GM10847 (cell line): ENCODE results near the gene LITAF.

ENCODE experiments used
- POLR2A ChIP-seq: IDR thresholded peaks from 2 replicates; pipeline ENCODE4 v1.6.1; 2011; ENCODE audit not compliant: insufficient read length; ENCODE audit errors: extremely low read depth

Gene LITAF

GRCh38 chr16:11610121-11610505 is 23.4 kb upstream of the LITAF start:
- no peak for TF ChIP-seq POLR2A

- no peak for TF ChIP-seq POLR2A
Observed at GRCh38 chr16:11609474-11610120, 22.9 kb upstream of the LITAF start.

GRCh38 chr16:11605891-11606290 is 19.2 kb upstream of the LITAF start:
- TF ChIP-seq POLR2A = no peak

GRCh38 chr16:11605564-11605886 is 18.8 kb upstream of the LITAF start:
- no peak for TF ChIP-seq POLR2A

GRCh38 chr16:11604783-11605563 is 18.3 kb upstream of the LITAF start:
- no peak for TF ChIP-seq POLR2A

- TF ChIP-seq POLR2A = no peak
Observed at GRCh38 chr16:11603331-11603750, 16.6 kb upstream of the LITAF start.

- no peak for TF ChIP-seq POLR2A
Observed at GRCh38 chr16:11602321-11602720, 15.6 kb upstream of the LITAF start.

GRCh38 chr16:11601911-11602310 is 15.2 kb upstream of the LITAF start:
- no peak for TF ChIP-seq POLR2A

GRCh38 chr16:11601425-11601824 is 14.7 kb upstream of the LITAF start:
- TF ChIP-seq POLR2A = no peak

- no peak for TF ChIP-seq POLR2A
Observed at GRCh38 chr16:11599579-11599978, 12.9 kb upstream of the LITAF start.

- no peak for TF ChIP-seq POLR2A
Observed at GRCh38 chr16:11597235-11598095, 10.7 kb upstream of the LITAF start.

- no peak for TF ChIP-seq POLR2A
Observed at GRCh38 chr16:11596572-11597226, 10.0 kb upstream of the LITAF start.

- TF ChIP-seq POLR2A = no peak
Observed at GRCh38 chr16:11593581-11593980, 6.9 kb upstream of the LITAF start.

- no peak for TF ChIP-seq POLR2A
Observed at GRCh38 chr16:11589198-11589550, 2.5 kb upstream of the LITAF start.
